HG03439 (cell line): Measurements from ENCODE around the gene NOL4L.

Experiments
- ATAC-seq: cut with Tn5 transposase; IDR thresholded peaks from one replicate; pipeline ENCODE4 v1.9.1; 2021; ENCODE audit warnings: mild to moderate bottlenecking, moderate library complexity; ENCODE audit not compliant: unreplicated experiment

The NOL4L gene

DNA sequence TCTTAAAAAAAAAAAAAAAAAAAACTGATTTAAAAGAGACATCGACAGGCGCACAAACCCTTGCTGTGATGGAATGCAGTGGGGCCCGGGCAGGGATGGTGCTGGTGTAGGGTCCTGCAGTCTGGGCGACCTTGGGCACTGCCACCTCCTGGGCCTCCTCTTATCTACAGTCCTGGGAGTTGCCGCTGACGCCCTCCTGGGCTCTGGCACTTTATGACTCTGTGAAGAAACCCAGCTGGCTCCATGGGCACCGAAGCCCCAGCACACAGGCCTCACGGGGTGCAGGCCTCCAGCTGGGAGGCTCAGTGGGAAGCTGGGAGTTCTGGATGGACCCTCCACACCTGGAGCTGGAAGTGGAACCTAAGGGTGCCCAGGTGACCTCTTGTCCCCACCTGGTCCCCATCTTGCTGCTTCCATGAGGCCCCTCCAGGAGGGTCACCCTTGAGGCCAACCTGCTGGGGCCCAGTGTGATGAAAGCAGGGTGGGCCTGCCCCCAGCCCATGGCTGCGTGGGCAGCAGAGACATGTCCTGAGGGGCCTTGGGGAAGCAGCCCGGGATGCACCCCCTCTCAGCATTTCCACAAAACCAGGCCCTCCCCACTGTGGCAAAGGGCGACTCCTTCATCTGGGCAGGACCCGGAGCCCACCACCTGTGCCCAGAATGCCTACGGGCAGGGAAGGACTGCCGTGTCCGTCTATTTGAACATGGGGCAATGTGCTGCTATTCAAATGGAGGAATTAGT is 122.1 kb downstream of the NOL4L start:
- ATAC-seq: no peak

DNA sequence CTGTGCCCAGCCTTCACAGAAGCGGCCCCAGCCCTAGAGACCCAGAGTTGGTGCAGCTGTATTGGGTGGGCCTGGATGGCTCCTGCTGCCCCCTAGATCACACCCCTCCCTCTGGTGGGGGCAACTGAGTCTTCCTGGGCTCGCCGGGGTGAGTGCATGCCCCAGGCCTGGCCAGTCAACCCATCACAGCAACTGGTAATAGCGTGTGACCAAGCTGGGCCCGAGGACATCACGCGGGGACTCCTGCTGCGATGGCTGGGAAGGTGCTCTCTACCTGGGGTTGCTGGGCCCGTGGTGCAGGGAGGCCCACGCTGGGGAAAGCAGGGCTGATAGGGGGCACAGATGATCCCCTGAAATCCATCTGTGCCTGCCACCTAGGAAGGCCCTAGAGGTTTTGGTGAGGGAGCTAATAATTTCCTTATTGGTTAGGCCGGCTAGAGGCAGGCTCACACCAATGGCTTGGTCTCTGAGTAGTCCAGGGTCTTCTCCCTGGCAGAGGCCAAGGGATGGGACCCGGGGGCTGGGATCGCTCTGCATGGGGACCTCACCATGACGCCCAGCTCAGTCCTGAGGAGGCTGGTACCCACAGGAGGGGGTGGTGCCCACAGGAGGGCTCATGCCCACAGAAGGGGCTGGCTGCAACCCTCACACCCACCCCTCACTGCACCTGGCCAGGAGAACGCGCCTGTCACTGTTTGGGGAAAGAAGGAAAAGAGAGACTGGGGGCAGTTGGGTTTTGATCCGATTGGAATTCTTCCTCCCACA is 123.1 kb downstream of the NOL4L start:
- no peak for ATAC-seq

DNA sequence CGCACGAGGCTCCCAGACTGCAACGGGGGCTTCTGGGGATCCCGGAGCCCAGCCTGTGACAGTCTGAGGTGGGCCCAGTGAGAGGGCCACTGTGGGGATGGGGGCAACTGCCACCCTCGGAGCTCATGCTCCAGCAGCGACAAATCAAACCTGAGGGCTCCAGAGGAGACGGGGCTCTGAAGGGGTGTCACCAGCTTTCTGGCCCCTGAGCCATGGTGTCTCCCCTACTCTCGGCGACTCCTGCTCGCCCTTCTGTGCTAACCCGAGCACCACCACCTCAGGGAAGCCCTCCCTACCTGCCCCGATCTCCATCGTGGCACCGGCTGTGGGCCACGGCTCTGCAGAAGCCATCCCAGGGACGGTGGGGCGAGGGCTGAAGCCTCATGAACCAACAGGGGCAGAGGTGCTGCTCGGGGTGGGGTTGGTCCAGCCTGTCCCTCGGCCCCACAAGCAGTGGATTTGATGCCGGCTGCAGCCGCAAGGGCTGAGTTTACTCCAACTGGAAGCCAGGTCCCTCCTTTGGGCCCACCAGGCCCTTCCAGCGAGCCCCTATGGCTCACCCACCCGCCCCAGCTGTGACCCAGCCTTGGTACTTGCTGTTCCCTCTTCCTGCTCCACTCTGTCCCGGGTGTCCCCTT is 124.3 kb downstream of the NOL4L start:
- no peak for ATAC-seq

DNA sequence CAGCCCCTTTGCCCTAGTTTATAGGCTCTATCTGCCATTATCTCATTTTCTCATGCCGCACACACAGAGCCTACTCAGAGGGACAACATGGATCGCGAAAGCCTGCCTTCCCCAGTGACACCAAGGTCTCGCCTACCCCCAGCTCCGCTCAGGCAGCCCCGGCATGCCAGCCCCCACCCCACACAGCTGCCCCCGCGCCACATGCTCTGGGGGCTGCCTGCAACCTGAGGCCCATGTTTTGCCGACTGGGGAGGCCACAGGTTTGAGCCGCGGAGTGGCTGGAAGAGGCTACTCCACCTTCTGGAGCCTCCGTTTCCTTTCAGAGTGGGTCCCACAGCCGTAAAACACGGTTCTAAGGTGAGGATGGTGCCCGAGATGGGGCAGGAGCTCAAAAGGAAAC is 124.9 kb downstream of the NOL4L start:
- ATAC-seq: no peak

DNA sequence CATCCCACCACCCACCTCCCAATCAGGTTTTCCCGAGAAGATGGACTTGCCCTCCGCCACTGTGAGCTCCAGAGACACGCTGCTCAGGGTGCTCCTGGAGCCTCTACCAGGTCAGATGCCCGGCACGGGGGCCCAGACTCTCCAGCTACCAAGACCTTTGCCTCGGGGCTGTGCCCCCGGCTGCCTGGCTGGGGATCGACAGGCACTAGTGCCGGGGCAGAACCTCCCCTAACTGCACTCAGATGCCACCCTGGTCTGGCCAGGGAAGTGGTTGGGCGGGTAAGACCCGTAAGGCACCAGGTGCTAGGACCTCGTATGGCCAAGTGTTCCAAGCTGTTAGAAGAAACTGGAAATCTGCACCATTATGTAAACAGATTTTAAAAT is 126.3 kb downstream of the NOL4L start:
- no peak for ATAC-seq

DNA sequence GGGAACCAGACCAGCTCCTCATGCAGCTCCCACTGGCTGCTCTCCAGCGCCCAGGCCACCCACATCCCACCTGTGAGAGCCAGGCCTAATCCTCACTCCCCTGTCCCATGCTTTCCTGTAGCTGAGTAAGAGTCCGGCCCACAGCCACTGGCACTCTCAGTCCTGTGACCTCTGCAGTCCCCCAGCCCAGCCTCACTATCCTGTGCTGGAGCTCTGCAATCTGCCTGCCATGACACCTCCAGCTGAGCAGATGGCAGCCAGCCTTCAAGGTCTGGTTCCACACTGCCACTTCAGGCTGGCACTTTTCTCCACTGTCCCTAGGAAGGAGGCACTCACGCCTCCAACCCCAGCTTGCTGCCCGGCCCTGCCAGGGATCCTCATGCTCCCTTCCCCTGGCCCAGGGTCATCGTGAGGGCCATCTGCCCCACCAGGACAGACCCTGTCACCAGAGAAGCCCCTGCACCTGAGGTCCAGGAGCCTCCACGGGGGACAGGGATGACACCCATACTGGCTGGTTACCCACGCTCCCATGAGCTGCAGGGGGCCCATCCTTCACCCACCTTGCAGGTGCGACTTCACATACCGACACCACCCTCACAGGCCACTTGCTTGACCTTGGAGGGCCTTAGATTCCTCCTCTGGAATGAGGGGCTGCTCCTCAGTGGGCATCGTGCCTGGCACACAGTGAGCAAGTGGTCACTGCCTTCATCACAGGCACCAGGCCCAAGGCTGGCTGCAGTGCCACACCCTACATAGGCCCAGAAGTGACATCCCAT is 126.9 kb downstream of the NOL4L start:
- ATAC-seq: no peak

DNA sequence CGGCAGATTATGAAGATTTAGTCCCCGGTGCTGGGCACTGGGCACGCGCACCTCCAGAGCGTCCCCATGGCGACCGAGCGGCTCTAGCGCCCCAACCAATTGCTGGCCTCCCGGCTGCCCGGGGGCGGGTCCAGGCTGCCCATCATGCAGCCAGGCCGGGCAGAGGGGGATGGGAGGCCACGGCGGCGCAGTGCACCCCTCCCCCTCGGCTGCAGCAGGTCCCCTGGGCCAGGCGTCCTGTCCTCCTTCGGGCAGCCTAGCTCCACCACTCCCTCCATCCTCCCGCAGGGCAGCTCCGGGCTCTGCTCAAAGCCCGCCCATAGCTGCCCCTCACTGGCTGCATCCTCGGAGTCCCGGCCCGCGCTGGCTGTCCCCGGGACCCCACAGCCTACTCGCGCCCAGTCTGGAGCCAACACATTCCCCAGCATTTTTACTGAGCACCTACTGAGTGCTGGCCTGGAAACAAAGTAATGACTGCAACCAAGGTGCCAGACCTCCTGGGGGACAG is 127.6 kb downstream of the NOL4L start:
- no peak for ATAC-seq

DNA sequence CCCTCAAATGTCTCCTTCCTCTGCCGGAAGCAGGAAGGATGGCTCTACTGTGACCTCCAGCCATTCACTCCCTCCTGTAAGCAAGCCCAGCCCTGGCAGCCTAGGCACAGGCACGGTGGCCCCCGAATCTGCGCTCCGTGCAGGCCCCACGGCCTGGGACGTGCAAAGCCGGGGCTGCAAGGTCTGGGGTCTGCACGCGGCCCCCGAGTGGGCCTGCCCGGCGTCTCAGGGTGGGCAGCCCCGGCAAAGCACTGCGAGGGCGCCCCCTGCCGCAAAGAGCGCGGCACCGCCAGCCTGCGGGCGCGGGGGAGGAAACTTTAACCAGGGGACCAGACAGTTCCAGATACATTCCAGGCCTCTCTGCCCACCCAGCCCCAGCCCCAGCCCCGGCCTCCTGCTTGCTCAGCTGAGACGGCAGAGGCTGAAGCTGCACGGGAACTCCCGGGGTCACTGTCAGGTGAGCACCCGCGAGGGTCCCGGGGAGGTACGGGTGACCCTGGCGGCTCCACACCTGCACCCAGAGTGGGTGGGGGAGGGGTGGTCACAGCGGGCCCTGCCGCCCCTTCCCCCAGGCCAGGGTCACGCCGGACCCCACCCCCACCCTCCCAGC is 128.2 kb downstream of the NOL4L start:
- ATAC-seq: no peak

DNA sequence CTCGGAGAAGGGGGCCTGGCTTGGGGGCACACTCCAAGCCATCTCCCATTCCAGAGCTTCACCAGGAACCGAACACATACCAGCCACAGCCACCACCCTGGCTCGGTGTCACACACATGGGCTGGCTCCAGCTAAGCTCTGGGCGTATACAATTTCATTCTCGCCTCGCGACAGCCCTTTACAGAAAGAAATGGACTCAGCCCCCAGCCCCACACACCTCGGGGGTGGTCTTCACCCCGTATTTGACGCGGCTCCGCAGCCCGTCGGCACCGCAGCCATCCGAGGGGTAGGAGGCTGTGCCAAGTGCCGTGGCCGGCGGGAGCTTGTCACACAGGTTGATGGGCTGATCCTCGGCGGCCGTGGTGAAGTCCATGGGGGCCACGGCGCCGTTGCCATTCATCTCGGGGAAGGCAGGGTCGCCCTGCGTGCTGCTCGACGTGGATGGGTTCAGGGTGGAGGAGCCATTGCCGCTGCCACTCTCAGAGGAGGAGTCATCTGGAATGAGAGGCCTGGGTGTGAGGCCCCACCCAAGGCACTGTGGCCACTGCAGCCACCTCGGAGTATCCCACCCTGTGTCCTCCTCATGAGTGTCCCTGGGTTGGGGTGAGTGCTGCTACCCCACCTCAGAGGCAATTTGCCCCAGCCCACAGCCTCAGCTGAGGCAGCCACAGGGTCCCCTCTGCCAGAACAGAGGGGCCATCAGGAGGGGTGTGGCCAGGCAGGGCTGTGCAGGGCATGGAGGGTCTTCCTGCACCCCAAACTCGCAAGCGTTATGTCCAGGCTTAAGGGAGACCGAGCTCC is 129.0 kb downstream of the NOL4L start:
- ATAC-seq: no peak

DNA sequence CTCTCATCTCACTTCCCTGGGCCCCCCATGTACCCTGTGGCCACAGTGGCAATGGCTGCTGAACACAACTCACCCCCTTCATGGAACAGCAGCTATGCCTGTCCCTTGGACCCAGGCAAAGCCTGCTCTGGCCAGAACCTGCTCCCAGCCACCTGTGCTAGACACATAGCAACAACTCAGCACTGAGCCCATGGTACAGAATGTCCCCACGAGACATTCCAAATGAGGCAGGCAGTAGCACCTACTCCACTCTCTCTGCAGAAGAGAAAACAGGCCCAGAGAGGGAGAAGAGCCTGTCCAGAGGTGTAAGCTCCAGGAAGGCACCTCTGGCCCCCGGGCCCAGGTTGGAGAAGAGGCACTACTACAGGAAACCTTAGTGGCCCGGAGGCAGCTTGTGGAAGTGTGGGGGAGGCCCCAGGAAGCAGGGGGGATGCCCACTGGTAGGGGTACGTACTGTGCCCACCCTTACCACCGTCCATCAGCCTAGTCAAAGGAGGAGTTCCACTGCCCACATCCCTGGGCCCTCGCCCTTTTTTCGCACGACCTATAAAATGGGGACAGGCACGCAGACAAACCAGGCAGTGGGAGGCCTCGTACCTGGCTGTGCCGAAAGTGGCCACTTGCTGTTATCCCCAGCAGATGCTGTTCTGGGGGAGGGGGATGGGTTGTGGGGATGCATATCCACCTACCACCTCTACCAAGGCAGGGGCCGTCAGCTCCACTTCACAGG is 129.8 kb downstream of the NOL4L start:
- ATAC-seq: no peak

DNA sequence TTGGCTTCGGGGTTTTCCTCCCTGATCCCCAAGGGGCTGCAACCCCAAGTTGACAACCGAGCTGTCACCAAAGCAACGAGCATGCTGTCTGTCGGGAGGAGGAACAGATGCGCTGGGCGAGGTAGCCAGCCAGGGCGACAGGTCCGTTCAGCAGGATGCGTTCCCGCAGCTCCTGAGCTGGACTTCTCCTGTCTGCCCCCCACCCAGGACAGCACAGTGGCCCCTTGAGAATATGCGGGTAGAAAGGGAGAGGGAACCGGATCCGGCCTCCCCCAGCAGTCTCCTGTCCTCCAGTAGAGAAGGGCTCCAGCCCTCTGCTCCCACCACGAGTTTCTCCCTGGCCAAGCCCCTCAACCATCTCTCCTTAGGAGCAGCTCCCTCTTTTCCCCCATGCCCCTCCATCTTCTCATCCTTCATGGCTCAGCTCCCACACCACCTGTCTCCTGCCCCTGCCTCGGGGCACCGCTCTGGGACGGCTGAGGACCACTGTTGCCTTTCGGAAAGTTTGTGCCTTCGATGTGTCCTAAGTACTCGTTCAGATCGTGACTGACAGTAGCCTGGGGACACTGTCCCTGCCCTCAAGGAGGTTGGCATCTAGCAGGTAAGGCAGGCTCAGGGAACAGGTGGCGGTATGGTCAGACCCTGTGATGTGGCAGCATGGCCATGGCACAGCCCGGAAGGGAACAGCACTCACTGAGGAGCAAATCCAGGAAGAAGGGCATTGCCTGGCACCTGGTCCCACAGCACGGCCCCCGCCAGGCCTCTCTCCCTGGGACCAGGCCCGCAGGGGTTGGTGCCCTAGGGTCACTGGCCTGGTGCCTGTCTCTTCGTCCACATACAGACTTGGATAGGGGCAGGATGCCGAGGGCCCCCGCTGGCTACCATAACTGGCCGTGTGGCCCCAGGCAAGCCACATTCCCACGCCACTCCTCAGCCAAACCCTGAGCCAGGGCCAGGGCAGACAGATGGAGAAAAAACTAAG is 130.7 kb downstream of the NOL4L start:
- no peak for ATAC-seq

DNA sequence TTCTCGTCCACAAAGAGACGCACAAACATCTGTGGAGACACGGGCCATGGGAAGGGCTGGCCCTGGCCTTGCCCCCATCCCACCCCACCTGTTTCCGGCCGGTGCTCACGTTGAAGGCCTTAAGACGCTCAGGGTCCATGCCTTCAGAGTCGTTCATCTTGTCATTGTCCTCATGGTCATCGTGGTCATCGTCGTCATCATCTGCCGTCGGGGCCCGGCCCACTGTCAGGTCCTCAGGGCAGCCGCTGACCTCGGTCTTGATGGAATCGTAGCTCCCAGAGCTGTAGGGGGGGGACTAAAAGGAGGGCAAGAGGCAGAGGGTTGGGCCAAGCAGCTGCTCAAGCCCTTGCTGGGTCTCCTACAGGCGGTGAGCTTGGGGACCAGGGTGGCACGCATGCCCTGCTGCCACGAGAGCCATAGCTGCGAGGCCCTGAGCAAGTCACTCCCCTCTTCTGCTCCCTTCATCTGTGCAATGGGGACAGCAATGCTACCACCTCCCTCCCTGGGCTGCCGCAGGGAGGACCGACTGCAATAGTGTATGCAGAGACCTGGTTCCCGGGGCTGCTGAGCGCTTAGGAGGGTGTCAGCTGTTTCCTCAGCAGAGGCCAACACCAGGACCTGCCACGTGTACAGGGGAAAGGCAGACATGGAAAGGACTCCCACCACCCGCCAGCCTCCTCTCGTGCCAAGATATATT is 131.5 kb downstream of the NOL4L start:
- no peak for ATAC-seq

DNA sequence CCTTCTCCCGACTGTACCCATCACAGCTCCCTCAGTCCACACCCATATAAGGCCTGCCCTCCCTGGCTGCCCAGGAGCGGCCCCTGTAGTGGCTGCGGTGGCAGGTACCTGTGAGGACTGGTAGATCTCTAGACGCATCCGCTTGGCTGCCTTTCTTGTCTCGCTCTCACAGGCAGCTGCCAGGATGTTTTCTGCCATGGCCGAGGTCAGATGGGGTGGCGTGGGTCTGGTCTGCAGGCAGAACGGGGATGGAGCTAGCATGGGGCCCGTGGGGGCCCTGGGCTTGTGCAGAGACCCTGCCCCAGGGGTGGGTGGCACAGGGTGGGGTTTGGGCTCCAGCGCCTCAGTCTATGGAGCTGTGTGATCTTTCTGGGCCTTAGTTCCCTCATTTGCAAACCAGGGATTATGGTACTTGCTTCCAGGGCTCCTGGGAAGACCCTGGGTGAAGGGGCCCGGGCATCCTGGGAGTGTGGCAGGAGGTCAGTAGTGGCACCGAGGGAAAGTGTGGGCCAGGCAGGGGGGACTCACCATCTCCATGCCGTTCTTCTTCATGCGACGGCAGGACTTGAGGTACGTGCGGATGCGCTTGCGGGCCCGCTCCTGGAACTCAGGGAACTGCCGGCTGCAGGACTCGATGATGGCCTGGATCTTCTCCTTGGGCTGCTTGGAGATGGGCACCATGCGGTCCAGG is 132.2 kb downstream of the NOL4L start:
- no peak for ATAC-seq

DNA sequence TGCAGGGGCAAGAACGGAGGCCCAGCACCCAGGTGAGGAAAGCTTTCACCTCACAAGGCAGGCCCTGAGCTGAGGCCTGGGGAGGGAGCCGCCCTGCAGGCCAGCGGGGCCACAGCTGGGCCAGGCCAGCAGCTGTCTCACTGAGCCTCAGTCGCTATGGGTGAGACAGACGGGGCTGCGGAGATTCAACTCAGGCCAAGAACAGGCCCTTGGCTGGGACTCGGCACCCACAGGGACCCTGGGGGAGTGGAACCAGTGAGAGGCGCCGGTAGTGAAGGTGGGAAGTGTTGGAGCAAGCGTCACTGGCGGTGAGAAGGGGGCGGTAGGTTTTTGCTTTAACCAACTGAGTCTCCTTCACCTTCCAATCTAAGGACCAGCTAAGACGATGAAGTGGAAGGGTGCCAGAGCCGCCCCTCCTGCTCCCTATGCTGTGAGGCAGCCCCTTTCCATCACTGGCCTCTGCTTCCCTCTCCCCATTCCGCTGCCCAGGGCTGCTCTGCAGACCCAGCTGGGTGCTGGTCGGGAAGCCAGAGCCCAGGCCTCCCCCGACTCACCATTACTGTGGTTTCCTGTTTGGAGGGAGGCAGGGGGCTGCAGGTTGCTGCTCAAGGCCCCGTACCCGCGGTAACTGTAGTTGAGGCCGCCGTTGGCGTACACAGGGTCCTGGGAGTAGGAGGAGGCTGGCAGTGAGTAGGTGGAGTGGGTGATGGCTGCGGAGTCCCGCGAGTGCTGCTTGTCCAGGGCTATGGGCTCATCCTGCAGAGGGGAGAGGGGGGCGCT is 133.3 kb downstream of the NOL4L start:
- ATAC-seq: no peak

DNA sequence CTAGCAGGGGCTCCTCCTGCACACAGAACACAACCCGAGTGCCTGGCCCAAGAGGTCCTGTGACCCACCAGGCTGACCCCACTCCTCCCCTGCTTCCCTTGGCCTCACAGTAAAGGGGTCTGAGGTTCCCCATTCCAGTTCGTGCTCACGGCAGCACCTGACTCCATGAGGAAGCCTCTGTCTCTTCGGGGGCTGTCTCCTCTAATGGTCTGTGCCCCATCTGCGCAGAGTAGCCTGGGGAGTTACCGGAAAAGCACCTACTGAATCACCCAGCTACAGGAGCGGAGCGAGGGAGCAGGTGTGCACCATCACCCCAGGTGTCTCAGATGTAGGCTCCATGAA is 133.8 kb downstream of the NOL4L start:
- ATAC-seq: no peak

DNA sequence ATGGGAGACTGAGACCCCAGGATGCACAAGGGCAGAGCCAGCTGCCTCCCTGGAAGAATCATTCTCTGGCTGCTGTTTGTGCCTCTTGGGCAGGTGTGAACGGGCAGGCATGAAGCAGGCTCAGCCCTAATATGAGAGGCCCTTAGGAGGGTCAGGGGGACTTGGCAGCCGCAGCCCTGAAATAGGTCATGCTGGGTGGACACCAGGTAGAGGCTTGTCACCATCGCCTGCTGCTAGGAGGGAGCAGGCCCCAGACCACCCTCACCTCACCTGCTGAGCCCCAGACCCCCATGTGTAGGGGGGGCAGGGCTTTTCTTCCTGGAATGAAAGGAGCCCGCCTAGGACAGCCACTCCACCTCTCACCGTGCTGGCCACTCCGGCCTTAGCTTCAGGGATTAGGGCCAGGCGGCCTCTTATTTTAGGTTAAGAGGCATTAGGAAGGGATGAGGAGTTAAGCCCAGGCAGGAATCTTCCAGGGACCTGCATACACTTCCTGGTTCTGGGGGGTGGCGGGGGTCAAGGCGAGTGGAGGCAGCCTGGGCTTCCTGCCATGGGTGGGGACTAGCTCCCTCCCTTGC is 134.6 kb downstream of the NOL4L start:
- no peak for ATAC-seq
